Measurements from ENCODE around the gene GPX3. TPM values are rescaled to one million over a fixed set of nuclear protein-coding genes. Genes with fewer than 3 reads are reported as not detected.
A peak's percentile ranks its signal among the peaks of the same experiment; 100 is the strongest.

GPX3 gene
- total RNA-seq, 4 donors from 2014 or later: 3,864 to 9,036 (median 5,113) TPM

DNA sequence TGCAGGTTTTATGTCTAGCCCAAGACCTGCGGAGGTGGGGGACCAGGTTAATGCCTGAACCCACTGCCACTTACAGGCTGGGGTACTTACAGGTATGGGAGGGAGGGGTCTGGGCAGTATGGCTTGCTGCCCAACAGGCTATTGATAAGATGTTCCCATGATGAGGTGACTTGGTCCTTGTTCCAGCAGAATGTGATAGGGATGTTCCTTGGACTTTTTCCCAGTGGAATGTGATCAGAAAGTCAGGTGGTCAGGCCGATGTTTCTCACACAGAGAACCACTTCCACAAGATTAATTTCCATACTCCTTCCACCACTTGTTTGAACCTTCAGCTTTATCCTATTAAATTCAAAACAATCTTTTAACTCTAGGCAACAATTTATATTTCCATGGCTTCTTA is 27.0 kb upstream of the GPX3 start:
- H3K4me3 ChIP-seq: no peak overlapping the region
- H3K36me3 ChIP-seq: no peaks in the 10 kb centered on the region
- 88 to 93% methylated on average over 2 of the region's 2 CpGs for WGBS, 2 donors
- H3K9me3 ChIP-seq: peaks cover 0 to 3% (median 0%) of the 10 kb centered on the region in 4 donors
- TF ChIP-seq POLR2A (IDR thresholded peaks at IDR 0.05): no peak
- TF ChIP-seq EP300 (IDR thresholded peaks at IDR 0.05): no peak
- TF ChIP-seq CTCF (IDR thresholded peaks at IDR 0.05): no peak
- no peak overlapping the region for H3K27ac ChIP-seq
- DNase-seq (ENCODE audit: low spot score in 2 of 2): no peak
- no peaks in the 10 kb centered on the region for H3K27me3 ChIP-seq
- H3K4me1 ChIP-seq: no peaks in the 10 kb centered on the region

DNA sequence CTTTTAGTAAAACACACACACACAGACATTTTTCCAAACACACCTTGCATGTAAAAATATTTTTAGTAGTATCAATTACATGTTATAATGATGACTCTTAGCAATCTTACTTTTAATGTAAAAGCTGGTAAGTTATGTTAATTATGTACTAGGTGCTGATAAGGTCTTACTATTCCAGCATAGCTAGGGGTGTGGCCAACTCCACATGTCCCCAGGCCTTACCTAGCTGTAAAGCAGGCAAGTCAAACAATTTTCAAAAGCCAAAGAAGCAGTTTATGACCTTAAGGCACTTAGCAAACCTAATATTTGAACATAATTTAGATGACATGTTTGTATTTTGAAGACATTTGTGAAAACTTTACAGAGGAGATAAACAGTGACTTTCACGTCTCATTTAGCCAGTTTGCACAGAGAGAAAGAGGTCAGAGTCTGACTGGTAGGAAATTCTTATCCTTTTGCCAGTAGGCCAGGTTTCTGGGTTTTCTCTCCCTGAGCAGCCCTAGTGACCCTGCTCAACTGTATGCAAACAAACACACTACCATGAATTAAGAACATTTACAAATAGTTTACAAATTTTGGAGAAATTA is 26.5 kb upstream of the GPX3 start:
- TF ChIP-seq EP300 (IDR thresholded peaks at IDR 0.05) (no peak), POLR2A (IDR thresholded peaks at IDR 0.05) (no peak), CTCF (IDR thresholded peaks at IDR 0.05) (no peak)
- Histone ChIP-seq H3K4me3 (no peak overlapping the region), H3K27ac (no peak overlapping the region), H3K27me3 (no peaks in the 10 kb centered on the region), H3K4me1 (peaks cover 0 to under 1% (median 0%) of the 10 kb centered on the region in 4 donors), H3K9me3 (peaks cover 0 to 3% (median 0%) of the 10 kb centered on the region in 4 donors), H3K36me3 (no peaks in the 10 kb centered on the region)
- 81 to 82% methylated on average over 1 of the region's 1 CpG for WGBS, 2 donors
- no peak for DNase-seq (ENCODE audit: low spot score in 2 of 2)

DNA sequence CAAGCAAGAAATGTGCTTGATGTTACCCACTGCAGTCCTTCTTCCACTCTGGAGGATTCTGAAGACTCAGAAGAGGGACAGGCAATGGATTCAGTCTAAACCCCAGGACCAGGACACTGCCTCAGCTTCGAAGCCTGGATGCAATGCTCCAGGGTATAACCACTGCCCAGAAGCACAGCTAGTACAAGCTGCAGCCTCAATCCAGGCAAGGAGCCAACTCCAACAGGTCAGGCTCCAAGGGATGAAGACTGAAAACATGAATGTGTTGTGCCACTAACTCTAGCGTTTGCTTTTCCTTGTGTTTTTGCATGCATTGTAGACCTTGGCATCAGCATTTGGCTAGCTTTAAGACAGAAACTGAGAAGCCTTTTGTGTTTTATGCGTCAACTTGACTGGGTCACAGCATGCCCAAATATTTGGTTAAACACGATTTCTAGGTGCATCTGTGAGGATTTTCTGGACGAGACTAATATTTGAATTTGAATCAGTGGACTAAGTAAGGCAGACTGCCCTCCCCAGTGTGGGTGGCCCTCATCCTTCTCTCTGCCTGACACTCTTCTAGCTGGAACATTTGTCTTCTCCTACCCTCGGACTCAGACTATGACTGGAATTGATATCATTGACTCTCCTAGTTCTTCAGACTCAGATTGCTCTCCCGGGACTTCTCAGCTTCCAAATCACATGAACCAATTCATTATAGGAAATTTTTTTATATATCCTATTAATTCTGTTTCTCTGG is 20.5 kb upstream of the GPX3 start:
- TF ChIP-seq EP300 (IDR thresholded peaks at IDR 0.05) (peak in 1 of 2 donors; percentile 58), POLR2A (IDR thresholded peaks at IDR 0.05) (no peak), CTCF (IDR thresholded peaks at IDR 0.05) (no peak)
- Histone ChIP-seq H3K4me1 (peaks cover 0 to 44% (median 10%) of the 10 kb centered on the region in 4 donors), H3K27me3 (no peaks in the 10 kb centered on the region), H3K9me3 (no peaks in the 10 kb centered on the region), H3K36me3 (no peaks in the 10 kb centered on the region), H3K4me3 (no peak overlapping the region), H3K27ac (peak overlapping the region in 2 of 4 donors; percentile 52 to 66)
- WGBS, 2 donors: 26 to 28% methylated on average over 6 of the region's 7 CpGs
- peak; percentile 80 to 84 for DNase-seq (ENCODE audit: low spot score in 2 of 2)

GRCh38 chr5:151001436-151001835 is 19.0 kb upstream of the GPX3 start:
- Histone ChIP-seq H3K27ac (peak overlapping the region in 1 of 4 donors; percentile 39), H3K9me3 (no peaks in the 10 kb centered on the region), H3K36me3 (no peaks in the 10 kb centered on the region), H3K27me3 (no peaks in the 10 kb centered on the region), H3K4me3 (no peak overlapping the region), H3K4me1 (peaks cover 0 to 59% (median 16%) of the 10 kb centered on the region in 4 donors)
- TF ChIP-seq EP300 (IDR thresholded peaks at IDR 0.05): no peak
- TF ChIP-seq POLR2A (IDR thresholded peaks at IDR 0.05): no peak
- no peak for TF ChIP-seq CTCF (IDR thresholded peaks at IDR 0.05)
- WGBS, 2 donors: 87 to 88% methylated on average over 4 of the region's 4 CpGs
- DNase-seq (ENCODE audit: low spot score in 2 of 2): no peak

DNA sequence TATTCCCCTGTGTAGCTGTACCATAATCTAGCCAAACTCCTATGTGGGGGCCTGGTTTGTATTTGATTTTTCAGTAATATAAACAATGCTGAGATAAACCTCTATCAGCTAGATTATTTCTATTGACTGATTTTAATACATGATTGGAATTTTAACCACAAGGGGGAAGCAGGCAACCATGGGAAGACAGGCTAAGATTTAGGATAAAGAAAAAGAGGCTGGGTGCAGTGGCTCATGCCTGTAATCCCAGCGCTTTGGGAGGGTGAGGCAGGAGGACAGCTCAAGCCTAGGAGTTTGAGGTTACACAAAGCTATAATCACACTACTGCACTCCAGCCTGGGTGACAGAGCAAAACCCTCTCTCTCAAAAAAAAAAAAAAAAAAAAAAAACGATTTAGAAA is 18.1 kb upstream of the GPX3 start:
- no peak for DNase-seq (ENCODE audit: low spot score in 2 of 2)
- 23 to 42% methylated on average over 2 of the region's 2 CpGs for WGBS, 2 donors
- no peak for TF ChIP-seq POLR2A (IDR thresholded peaks at IDR 0.05)
- peak; percentile 49 to 86 (median 68) for TF ChIP-seq CTCF (IDR thresholded peaks at IDR 0.05)
- Histone ChIP-seq H3K27me3 (no peaks in the 10 kb centered on the region), H3K4me3 (no peak overlapping the region), H3K27ac (peak overlapping the region in 1 of 4 donors; percentile 94), H3K36me3 (no peaks in the 10 kb centered on the region), H3K9me3 (no peaks in the 10 kb centered on the region), H3K4me1 (peaks cover 6 to 67% (median 24%) of the 10 kb centered on the region in 4 donors)
